Activated B cell treated with CpG ODN at 0.5 μM for 24 hours (primary cell): ENCODE measurements around the gene LY6G6C. TPM values are rescaled to one million over a fixed set of nuclear protein-coding genes. Genes with fewer than 3 reads are reported as not detected.

ENCODE experiments used
- ATAC-seq: fragments of 200-7000 bp; cut with Tn5 transposase; one replicate; pipeline ENCODE4 v1.10.0; 2021; ENCODE audit warnings: low read depth, mild to moderate bottlenecking, moderate library complexity
- CTCF ChIA-PET: fragments of 350-600 bp; sonication (Branson Sonifier 250); formaldehyde crosslinking; loops from one replicate; lab custom pipeline; 2021; ENCODE audit warnings: antibody characterized with exemption; lab: Charles Lee
- POLR2A ChIA-PET: fragments of 350-600 bp; sonication (Branson Sonifier 250); formaldehyde crosslinking; loops from one replicate; lab custom pipeline; 2021; ENCODE audit warnings: antibody characterized with exemption; lab: Charles Lee
- DNase-seq: peaks from one replicate; pipeline ENCODE4 v3.0.0; 2022
- H3K27ac Mint-ChIP-seq: one replicate; pipeline ENCODE4 v1.8.0; 2020; ENCODE audit warnings: mixed read lengths
- H3K27me3 Mint-ChIP-seq: one replicate; pipeline ENCODE4 v1.8.0; 2021; ENCODE audit warnings: mixed read lengths
- H3K36me3 Mint-ChIP-seq: one replicate; pipeline ENCODE4 v1.8.0; 2021; ENCODE audit warnings: low read depth, mixed read lengths
- H3K4me1 Mint-ChIP-seq: one replicate; pipeline ENCODE4 v1.8.0; 2021; ENCODE audit warnings: mixed read lengths
- H3K4me3 Mint-ChIP-seq: one replicate; pipeline ENCODE4 v1.8.0; 2020; ENCODE audit warnings: mild to moderate bottlenecking, mixed read lengths
- H3K9me3 Mint-ChIP-seq: one replicate; pipeline ENCODE4 v1.8.0; 2020; ENCODE audit warnings: mixed read lengths
- intact Hi-C: fragments of 100-400 bp; cut with micrococcal nuclease; formaldehyde crosslinking; loops from one replicate; pipeline ENCODE4 v1.15.1; 2024
- total RNA-seq: library from RNA; stranded (reverse); gene quantifications from 2 replicates; pipeline ENCODE4 v1.2.3, GENCODE V29; 2022
- TF ChIP-seq, protein P1 (sequence below): fragments of 200-600 bp; IDR thresholded peaks from one replicate; pipeline ENCODE4 v1.8.0; 2022; ENCODE audit warnings: antibody characterized with exemption, mild to moderate bottlenecking

The LY6G6C gene
- total RNA-seq, 1 donor from 2014 or later: not detected

DNA sequence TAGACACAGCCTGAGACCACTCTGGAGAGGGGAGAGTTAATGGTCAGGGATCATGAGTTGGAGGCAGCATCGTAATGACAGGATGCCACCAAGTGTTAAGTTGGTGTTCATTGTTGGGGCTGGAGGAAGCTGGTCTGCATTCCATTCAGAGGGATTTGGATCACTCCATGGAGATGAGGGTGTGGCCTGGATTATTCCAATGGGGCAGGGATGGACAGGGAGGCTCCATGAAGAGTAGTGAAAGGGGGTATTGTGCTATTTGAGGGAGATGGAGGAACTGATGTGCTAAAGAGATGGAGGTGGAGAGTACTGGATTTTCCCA is 42.0 kb upstream of the LY6G6C start:
- ChIA-PET CTCF (no interaction called here), POLR2A (no interaction called here)
- H3K9me3 Mint-ChIP-seq: no peaks in the 10 kb centered on the region
- DNase-seq (no peak), ATAC-seq (no peak)
- H3K4me1 Mint-ChIP-seq: no peaks in the 10 kb centered on the region
- intact Hi-C loops: no loop called here
- no peak overlapping the region for H3K4me3 Mint-ChIP-seq
- TF ChIP-seq, protein P1, sequence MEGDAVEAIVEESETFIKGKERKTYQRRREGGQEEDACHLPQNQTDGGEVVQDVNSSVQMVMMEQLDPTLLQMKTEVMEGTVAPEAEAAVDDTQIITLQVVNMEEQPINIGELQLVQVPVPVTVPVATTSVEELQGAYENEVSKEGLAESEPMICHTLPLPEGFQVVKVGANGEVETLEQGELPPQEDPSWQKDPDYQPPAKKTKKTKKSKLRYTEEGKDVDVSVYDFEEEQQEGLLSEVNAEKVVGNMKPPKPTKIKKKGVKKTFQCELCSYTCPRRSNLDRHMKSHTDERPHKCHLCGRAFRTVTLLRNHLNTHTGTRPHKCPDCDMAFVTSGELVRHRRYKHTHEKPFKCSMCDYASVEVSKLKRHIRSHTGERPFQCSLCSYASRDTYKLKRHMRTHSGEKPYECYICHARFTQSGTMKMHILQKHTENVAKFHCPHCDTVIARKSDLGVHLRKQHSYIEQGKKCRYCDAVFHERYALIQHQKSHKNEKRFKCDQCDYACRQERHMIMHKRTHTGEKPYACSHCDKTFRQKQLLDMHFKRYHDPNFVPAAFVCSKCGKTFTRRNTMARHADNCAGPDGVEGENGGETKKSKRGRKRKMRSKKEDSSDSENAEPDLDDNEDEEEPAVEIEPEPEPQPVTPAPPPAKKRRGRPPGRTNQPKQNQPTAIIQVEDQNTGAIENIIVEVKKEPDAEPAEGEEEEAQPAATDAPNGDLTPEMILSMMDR: no peak
- peaks cover 33% of the 10 kb centered on the region for H3K36me3 Mint-ChIP-seq
- no peak overlapping the region for H3K27ac Mint-ChIP-seq
- H3K27me3 Mint-ChIP-seq: no peaks in the 10 kb centered on the region

DNA sequence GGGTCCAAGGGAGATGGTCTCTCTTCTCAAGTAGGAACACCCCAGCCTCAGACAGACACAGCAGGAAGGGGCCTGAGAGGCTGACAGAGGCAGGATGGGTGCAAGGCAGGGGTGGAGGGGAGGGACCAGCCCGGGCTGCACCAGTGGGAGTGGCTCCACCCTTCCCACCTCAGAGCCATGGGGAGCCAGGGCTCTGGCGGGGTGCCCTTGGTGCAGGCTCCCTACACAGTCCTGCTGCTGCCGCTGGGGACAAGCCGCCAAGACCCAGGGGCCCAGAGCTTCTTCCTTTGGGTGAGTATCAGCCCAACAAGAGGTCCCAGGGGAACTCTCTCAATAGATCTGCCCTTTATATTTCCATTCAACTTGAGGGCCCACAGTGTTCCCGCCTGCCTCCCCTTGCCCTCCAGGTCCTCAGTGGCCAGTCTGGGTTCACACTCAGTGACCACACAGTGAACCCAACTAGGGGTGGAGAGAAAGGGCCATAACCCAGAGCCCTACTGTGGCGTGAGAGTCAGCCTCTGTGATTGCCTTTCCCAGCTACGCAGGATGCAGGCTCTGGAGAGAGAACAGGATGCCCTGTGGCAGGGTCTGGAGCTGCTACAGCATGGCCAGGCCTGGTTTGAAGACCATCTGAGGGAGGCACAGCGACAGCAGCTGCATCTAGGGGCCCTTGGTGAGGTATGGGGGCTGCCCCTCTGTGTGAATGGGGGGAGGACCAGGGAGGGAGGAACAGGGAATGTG is 41.5 kb upstream of the LY6G6C start:
- H3K36me3 Mint-ChIP-seq: peaks cover 33% of the 10 kb centered on the region
- ChIA-PET POLR2A (no interaction called here), CTCF (no interaction called here)
- intact Hi-C loops: no loop called here
- no peak for DNase-seq
- no peak overlapping the region for H3K4me3 Mint-ChIP-seq
- TF ChIP-seq, protein P1: no peak
- H3K9me3 Mint-ChIP-seq: no peaks in the 10 kb centered on the region
- H3K27me3 Mint-ChIP-seq: no peaks in the 10 kb centered on the region
- H3K27ac Mint-ChIP-seq: no peak overlapping the region
- no peaks in the 10 kb centered on the region for H3K4me1 Mint-ChIP-seq
- no peak for ATAC-seq

DNA sequence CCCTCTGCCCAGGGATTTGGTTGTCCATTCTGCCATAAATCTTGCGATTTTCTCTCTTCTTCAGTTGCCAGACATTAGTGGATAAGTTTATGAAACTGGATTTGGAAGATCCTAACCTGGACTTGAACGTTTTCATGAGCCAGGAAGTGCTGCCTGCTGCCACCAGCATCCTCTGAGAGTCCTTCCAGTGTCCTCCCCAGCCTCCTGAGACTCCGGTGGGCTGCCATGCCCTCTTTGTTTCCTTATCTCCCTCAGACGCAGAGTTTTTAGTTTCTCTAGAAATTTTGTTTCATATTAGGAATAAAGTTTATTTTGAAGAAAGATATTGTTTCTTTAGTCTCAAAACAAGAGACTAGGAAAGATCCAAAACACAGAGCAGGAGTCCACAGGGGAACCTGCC is 40.8 kb upstream of the LY6G6C start, which contains the start of gene SAPCD1:
SAPCD1 (plus strand) TSS at position 301 of the 400 bp plus-strand sequence. CDS start 399 bp downstream, outside the sequence.
- DNase-seq (no peak), ATAC-seq (no peak)
- CTCF ChIA-PET: no interaction called here
- intact Hi-C loops: no loop called here
- POLR2A ChIA-PET: no interaction called here
- no peak within 1 kb of the TSS for H3K27ac Mint-ChIP-seq
- no peaks in the 10 kb centered on the region for H3K4me1 Mint-ChIP-seq
- no peaks in the 10 kb centered on the region for H3K9me3 Mint-ChIP-seq
- TF ChIP-seq, protein P1: no peak
- H3K27me3 Mint-ChIP-seq: no peaks in the 10 kb centered on the region
- no peak within 1 kb of the TSS for H3K4me3 Mint-ChIP-seq
- peaks cover 33% of the 10 kb centered on the region for H3K36me3 Mint-ChIP-seq

GRCh38 chr6:31761343-31761742 is 39.8 kb upstream of the LY6G6C start:
- POLR2A ChIA-PET: no interaction called here
- no peaks in the 10 kb centered on the region for H3K9me3 Mint-ChIP-seq
- CTCF ChIA-PET: interaction anchor here (1.1 kb wide), 1 partner anchor 8 kb away, joined by 3 read pairs; no protein-coding TSS in a partner anchor
- no peak overlapping the region for H3K4me3 Mint-ChIP-seq
- H3K27ac Mint-ChIP-seq: no peak overlapping the region
- H3K27me3 Mint-ChIP-seq: no peaks in the 10 kb centered on the region
- peaks cover 33% of the 10 kb centered on the region for H3K36me3 Mint-ChIP-seq
- H3K4me1 Mint-ChIP-seq: no peaks in the 10 kb centered on the region
- intact Hi-C loops: no loop called here
- ATAC-seq: no peak
- DNase-seq: no peak
- TF ChIP-seq, protein P1: no peak

- intact Hi-C loops: no loop called here
- Mint-ChIP-seq H3K36me3 (peaks cover 33% of the 10 kb centered on the region), H3K27ac (no peak overlapping the region), H3K4me3 (no peak overlapping the region), H3K4me1 (no peaks in the 10 kb centered on the region), H3K27me3 (no peaks in the 10 kb centered on the region), H3K9me3 (no peaks in the 10 kb centered on the region)
- ATAC-seq: no peak
- POLR2A ChIA-PET: no interaction called here
- CTCF ChIA-PET: interaction anchor here (1.1 kb wide), 1 partner anchor 9 kb away, joined by 3 read pairs; no protein-coding TSS in a partner anchor
- no peak for DNase-seq
- TF ChIP-seq, protein P1: no peak
These were observed 39.2 kb upstream of the LY6G6C start for GRCh38 chr6:31760790-31761189.
